ENCODE measurements around the gene AOC2.

GRCh38 chr17:42827472-42827871, 16.9 kb upstream of the AOC2 start:
- TF ChIP-seq CTCF (IDR thresholded peaks at IDR 0.05) (no peak), POLR2AphosphoS5 (IDR thresholded peaks at IDR 0.05; ENCODE audit: insufficient read depth in 1 of 2, low read depth in 1 of 2) (no peak), POLR2A (IDR thresholded peaks at IDR 0.05) (no peak)

Data from vagina (tissue), 2 donors.